Smooth muscle cell (in vitro differentiated cells): ENCODE results near the gene SMIM41. TPM values are rescaled to one million over a fixed set of nuclear protein-coding genes. Genes with fewer than 3 reads are reported as not detected.

Experiments
- DNase-seq: peaks from one replicate; lab custom pipeline; 2025; ENCODE audit not compliant: unreplicated experiment; lab: John Stamatoyannopoulos, UW
- H2AFZ ChIP-seq: fragments of 200-600 bp; sonication (generic); 2 replicates; pipeline ENCODE4 v1.6.0; 2016; ENCODE audit warnings: antibody characterized with exemption, low read depth, mild to moderate bottlenecking
- H3F3A ChIP-seq: fragments of 200-600 bp; sonication (generic); 2 replicates; pipeline ENCODE4 v1.6.0; 2017; ENCODE audit warnings: antibody characterized with exemption, low read depth
- H3K27ac ChIP-seq: fragments of 200-600 bp; sonication (generic); 2 replicates; pipeline ENCODE4 v1.5.1; 2016; ENCODE audit warnings: low read depth, mild to moderate bottlenecking
- H3K27me3 ChIP-seq: fragments of 200-600 bp; sonication (generic); 2 replicates; pipeline ENCODE4 v1.6.1; 2016; ENCODE audit warnings: low read depth, mild to moderate bottlenecking
- H3K36me3 ChIP-seq: fragments of 200-600 bp; sonication (generic); 2 replicates; pipeline ENCODE4 v1.5.1; 2016; ENCODE audit warnings: low read depth
- H3K4me1 ChIP-seq: fragments of 200-600 bp; sonication (generic); 2 replicates; pipeline ENCODE4 v1.5.1; 2016; ENCODE audit warnings: low read depth
- H3K4me2 ChIP-seq: fragments of 200-600 bp; sonication (generic); 2 replicates; pipeline ENCODE4 v1.6.0; 2016; ENCODE audit warnings: mild to moderate bottlenecking
- H3K4me3 ChIP-seq: fragments of 200-600 bp; sonication (generic); 2 replicates; pipeline ENCODE4 v1.5.1; 2016; ENCODE audit warnings: mild to moderate bottlenecking
- H3K79me2 ChIP-seq: fragments of 200-600 bp; sonication (generic); 2 replicates; pipeline ENCODE4 v1.6.0; 2016; ENCODE audit warnings: low read depth, mild to moderate bottlenecking
- H3K9ac ChIP-seq: fragments of 200-600 bp; sonication (generic); 2 replicates; pipeline ENCODE4 v1.6.0; 2016; ENCODE audit warnings: low read depth
- H3K9me3 ChIP-seq: fragments of 200-600 bp; sonication (generic); replicated peaks from 2 replicates; pipeline ENCODE4 v1.5.1; 2016; ENCODE audit warnings: low read depth
- H4K20me1 ChIP-seq: fragments of 200-600 bp; sonication (generic); 2 replicates; pipeline ENCODE4 v1.6.0; 2016; ENCODE audit warnings: low read depth
- CTCF ChIP-seq: fragments of 200-600 bp; sonication (generic); IDR thresholded peaks from 2 replicates; pipeline ENCODE4 v1.5.1; 2017; ENCODE audit warnings: borderline replicate concordance, mild to moderate bottlenecking, antibody characterized with exemption; ENCODE audit not compliant: insufficient read depth, poor library complexity, severe bottlenecking
- WGBS: methylation state at CpG from one replicate; pipeline ENCODE4 v1.1.7; 2016; ENCODE audit warnings: low lambda C conversion rate; 5-methylcytosine and 5-hydroxymethylcytosine counted together
- polyA plus RNA-seq: library from polyadenylated mRNA; unstranded; fragments of >200 nt; fragmentation: Nextera tagmentation; extraction: Ambion mirVana; gene quantifications from 2 replicates; pipeline ENCODE4 v1.2.1, GENCODE V29; 2016
- total RNA-seq: library from RNA; depleted of rRNA; stranded (reverse); fragments of >200 nt; gene quantifications from 2 replicates; pipeline ENCODE4 v1.2.3, GENCODE V29; 2014

Gene SMIM41
- total and polyA plus RNA-seq, 2 experiments from 2014 or later: not detected

- peaks cover 4% of the 10 kb centered on the region for H3F3A ChIP-seq
- DNase-seq: no peak
- H3K9me3 ChIP-seq: no peaks in the 10 kb centered on the region
- H3K27ac ChIP-seq: no peak overlapping the region
- no peak overlapping the region for H3K4me3 ChIP-seq
- H3K36me3 ChIP-seq: no peaks in the 10 kb centered on the region
- H4K20me1 ChIP-seq: peaks cover 71% of the 10 kb centered on the region
- no peaks in the 10 kb centered on the region for H3K27me3 ChIP-seq
- H3K79me2 ChIP-seq: peaks cover 6% of the 10 kb centered on the region
- no peak overlapping the region for H3K9ac ChIP-seq
- TF ChIP-seq CTCF: no peak
- no peak overlapping the region for H3K4me2 ChIP-seq
- WGBS: 94% methylated on average over 23 of the region's 23 CpGs
- no peak overlapping the region for H2AFZ ChIP-seq
- H3K4me1 ChIP-seq: peaks cover 6% of the 10 kb centered on the region
Measured at GRCh38 chr12:52056801-52057637, 22.5 kb upstream of the SMIM41 start.

- Histone ChIP-seq H3K9ac (no peak overlapping the region), H3K27me3 (no peaks in the 10 kb centered on the region), H3K27ac (no peak overlapping the region), H3K36me3 (no peaks in the 10 kb centered on the region), H3K9me3 (no peaks in the 10 kb centered on the region), H2AFZ (no peak overlapping the region), H3K4me2 (no peak overlapping the region), H3K79me2 (peaks cover 2% of the 10 kb centered on the region), H3K4me1 (peaks cover 6% of the 10 kb centered on the region), H3F3A (peaks cover 4% of the 10 kb centered on the region), H3K4me3 (no peak overlapping the region), H4K20me1 (peaks cover 62% of the 10 kb centered on the region)
- no peak for DNase-seq
- TF ChIP-seq CTCF: no peak
- WGBS: 92% methylated on average over 14 of the region's 14 CpGs
Measured at GRCh38 chr12:52057638-52058576, 21.6 kb upstream of the SMIM41 start.

- H3K27ac ChIP-seq: no peak overlapping the region
- no peak overlapping the region for H3K4me2 ChIP-seq
- H3K9me3 ChIP-seq: no peaks in the 10 kb centered on the region
- 94% methylated on average over 22 of the region's 25 CpGs for WGBS
- no peaks in the 10 kb centered on the region for H3K36me3 ChIP-seq
- no peak overlapping the region for H3K9ac ChIP-seq
- H3K4me3 ChIP-seq: no peak overlapping the region
- no peak overlapping the region for H2AFZ ChIP-seq
- peaks cover 4% of the 10 kb centered on the region for H3F3A ChIP-seq
- peaks cover 53% of the 10 kb centered on the region for H4K20me1 ChIP-seq
- no peak for TF ChIP-seq CTCF
- H3K4me1 ChIP-seq: peaks cover 6% of the 10 kb centered on the region
- H3K79me2 ChIP-seq: no peaks in the 10 kb centered on the region
- no peak for DNase-seq
- H3K27me3 ChIP-seq: no peaks in the 10 kb centered on the region
Measured at GRCh38 chr12:52058631-52059361, 20.7 kb upstream of the SMIM41 start.
